B cell (primary cell): ENCODE results near the gene ENDOU.

Experiments
- CTCF ChIP-seq: fragments of 200-600 bp; IDR thresholded peaks from one replicate; pipeline ENCODE4 v1.8.0; 2022; ENCODE audit warnings: antibody characterized with exemption, mild to moderate bottlenecking
- EZH2 ChIP-seq: IDR thresholded peaks from 2 replicates; pipeline ENCODE4 v1.6.1; 2012; ENCODE audit warnings: borderline replicate concordance, low read depth, mild to moderate bottlenecking, moderate library complexity, low read length; ENCODE audit not compliant: insufficient read depth, poor library complexity, severe bottlenecking

GRCh38 chr12:47755655-47756562 lies 30.6 kb upstream of the ENDOU start:
- TF ChIP-seq CTCF (no peak), EZH2 (no peak)
